SK-N-SH treated with all-trans-retinoic acid at 6 μM for 48 hours (cell line): Measurements from ENCODE around the gene CLCA1.

Experiments used
- ATAC-seq: fragments of 200-7000 bp; cut with Tn5 transposase; 3 replicates; pipeline ENCODE4 v1.9.1; 2020; ENCODE audit warnings: mild to moderate bottlenecking, moderate library complexity
- ARNTL ChIP-seq: fragments of 450-650 bp; formaldehyde crosslinking; IDR thresholded peaks from 2 replicates; pipeline ENCODE4 v1.5.0; 2020; ENCODE audit warnings: low read depth, mild to moderate bottlenecking, moderate library complexity, borderline replicate concordance
- BACH2 ChIP-seq: fragments of 250-450 bp; sonication (Bioruptor Pico); IDR thresholded peaks from 2 replicates; pipeline ENCODE4 v1.9.0; 2021; ENCODE audit warnings: mild to moderate bottlenecking, borderline replicate concordance
- CREB5 ChIP-seq: fragments of 250-450 bp; sonication (Bioruptor Pico); IDR thresholded peaks from 2 replicates; pipeline ENCODE4 v1.5.1; 2020; ENCODE audit warnings: low read depth, mild to moderate bottlenecking, moderate library complexity
- CSDC2 ChIP-seq: fragments of 250-450 bp; sonication (Bioruptor Pico); IDR thresholded peaks from 2 replicates; pipeline ENCODE4 v1.5.0; 2020; ENCODE audit warnings: mild to moderate bottlenecking, moderate library complexity
- CSRNP3 ChIP-seq: fragments of 250-450 bp; sonication (Bioruptor Pico); IDR thresholded peaks from 2 replicates; pipeline ENCODE4 v1.5.1; 2021; ENCODE audit warnings: mild to moderate bottlenecking, moderate library complexity
- ESRRG ChIP-seq: fragments of 250-450 bp; sonication (Bioruptor Pico); IDR thresholded peaks from 2 replicates; pipeline ENCODE4 v1.6.1; 2021; ENCODE audit warnings: mild to moderate bottlenecking
- GLIS3 ChIP-seq: fragments of 250-450 bp; sonication (Bioruptor Pico); IDR thresholded peaks from 2 replicates; pipeline ENCODE4 v1.5.0; 2020; ENCODE audit warnings: mild to moderate bottlenecking, moderate library complexity
- ISL1 ChIP-seq: fragments of 250-450 bp; sonication (Bioruptor Pico); IDR thresholded peaks from 2 replicates; pipeline ENCODE4 v2.1.2; 2022; ENCODE audit warnings: mild to moderate bottlenecking, moderate library complexity
- POU6F1 ChIP-seq: fragments of 250-450 bp; sonication (Bioruptor Pico); IDR thresholded peaks from 2 replicates; pipeline ENCODE4 v1.8.0; 2021; ENCODE audit warnings: low read depth, mild to moderate bottlenecking, moderate library complexity, borderline replicate concordance
- PPARA ChIP-seq: fragments of 250-450 bp; sonication (Bioruptor Pico); IDR thresholded peaks from 2 replicates; pipeline ENCODE4 v1.5.0; 2020; ENCODE audit warnings: mild to moderate bottlenecking, borderline replicate concordance
- RARB ChIP-seq: fragments of 250-450 bp; sonication (Bioruptor Pico); IDR thresholded peaks from 2 replicates; pipeline ENCODE4 v1.8.0; 2021; ENCODE audit warnings: mild to moderate bottlenecking, moderate library complexity
- SNAI2 ChIP-seq: fragments of 250-450 bp; sonication (Bioruptor Pico); IDR thresholded peaks from 2 replicates; pipeline ENCODE4 v1.5.0; 2020; ENCODE audit warnings: mild to moderate bottlenecking, moderate library complexity
- TCF4 ChIP-seq: fragments of 250-450 bp; sonication (Bioruptor Pico); IDR thresholded peaks from 2 replicates; pipeline ENCODE4 v1.8.0; 2021; ENCODE audit warnings: mild to moderate bottlenecking, moderate library complexity, borderline replicate concordance
- TOX ChIP-seq: fragments of 250-450 bp; sonication (Bioruptor Pico); IDR thresholded peaks from 2 replicates; pipeline ENCODE4 v1.8.0; 2021; ENCODE audit warnings: mild to moderate bottlenecking, moderate library complexity, borderline replicate concordance
- TSHZ2 ChIP-seq: fragments of 250-450 bp; sonication (Bioruptor Pico); IDR thresholded peaks from 2 replicates; pipeline ENCODE4 v1.5.0; 2020; ENCODE audit warnings: mild to moderate bottlenecking, moderate library complexity
- ZC3H10 ChIP-seq: fragments of 250-450 bp; sonication (Bioruptor Pico); IDR thresholded peaks from 2 replicates; pipeline ENCODE4 v1.5.1; 2021; ENCODE audit warnings: mild to moderate bottlenecking, moderate library complexity
- ZFP3 ChIP-seq: fragments of 250-450 bp; sonication (Bioruptor Pico); IDR thresholded peaks from 2 replicates; pipeline ENCODE4 v1.5.0; 2020; ENCODE audit warnings: mild to moderate bottlenecking, moderate library complexity
- ZFP30 ChIP-seq: fragments of 450-650 bp; formaldehyde crosslinking; IDR thresholded peaks from 2 replicates; pipeline ENCODE4 v1.5.0; 2022; ENCODE audit warnings: mild to moderate bottlenecking, moderate library complexity
- ZNF565 ChIP-seq: fragments of 450-650 bp; formaldehyde crosslinking; conservative IDR thresholded peaks from 2 replicates; pipeline ENCODE4 v1.5.0; 2020; ENCODE audit warnings: low read depth, mild to moderate bottlenecking, moderate library complexity
- ZNF70 ChIP-seq: fragments of 450-650 bp; formaldehyde crosslinking; IDR thresholded peaks from 2 replicates; pipeline ENCODE4 v1.5.0; 2020; ENCODE audit warnings: mild to moderate bottlenecking, moderate library complexity
- ZNF8 ChIP-seq: fragments of 450-650 bp; formaldehyde crosslinking; IDR thresholded peaks from 2 replicates; pipeline ENCODE4 v1.5.0; 2020; ENCODE audit warnings: mild to moderate bottlenecking, moderate library complexity

The CLCA1 gene

GRCh38 chr1:86503406-86504136 is 34.8 kb downstream of the CLCA1 start:
- TF ChIP-seq ARNTL (CRISPR knock-in tag) (no peak), ISL1 (CRISPR knock-in tag) (no peak), SNAI2 (no peak), ZC3H10 (CRISPR knock-in tag) (no peak), TCF4 (no peak), PPARA (no peak), BACH2 (CRISPR knock-in tag) (no peak), TOX (no peak), ZNF565 (CRISPR knock-in tag) (no peak), ZFP3 (CRISPR knock-in tag) (no peak), CSDC2 (CRISPR knock-in tag) (no peak), GLIS3 (CRISPR knock-in tag) (no peak), ESRRG (no peak), ZFP30 (CRISPR knock-in tag) (no peak)
- TF ChIP-seq, all 23 proteins: peak for 0
- ATAC-seq, result peak; percentile 68; the same call in 2 of the 3 replicates

- no peak for ATAC-seq
- TF ChIP-seq ZNF70, result no peak
- TF ChIP-seq CREB5 (CRISPR knock-in tag), result no peak
- no peak for TF ChIP-seq PPARA
- no peak for TF ChIP-seq ZNF565 (CRISPR knock-in tag)
- TF ChIP-seq TOX, result no peak
- TF ChIP-seq ZFP3 (CRISPR knock-in tag), result no peak
- TF ChIP-seq TCF4, result no peak
- no peak for TF ChIP-seq ZFP30 (CRISPR knock-in tag)
- no peak for TF ChIP-seq BACH2 (CRISPR knock-in tag)
- TF ChIP-seq RARB, result no peak
- TF ChIP-seq ARNTL (CRISPR knock-in tag), result no peak
- no peak for TF ChIP-seq ISL1 (CRISPR knock-in tag)
- no peak for TF ChIP-seq POU6F1 (CRISPR knock-in tag)
- TF ChIP-seq GLIS3 (CRISPR knock-in tag), result no peak
- TF ChIP-seq SNAI2, result no peak
- TF ChIP-seq ZNF8 (CRISPR knock-in tag), result no peak
- TF ChIP-seq ESRRG, result no peak
- TF ChIP-seq TSHZ2 (CRISPR knock-in tag), result no peak
- no peak for TF ChIP-seq CSDC2 (CRISPR knock-in tag)
- TF ChIP-seq CSRNP3 (CRISPR knock-in tag), result no peak
- TF ChIP-seq, all 23 proteins: peak for 0
Measured at GRCh38 chr1:86504137-86504479, 35.4 kb downstream of the CLCA1 start.

- no peak for ATAC-seq
- TF ChIP-seq BACH2 (CRISPR knock-in tag), result no peak
- no peak for TF ChIP-seq ZNF565 (CRISPR knock-in tag)
- TF ChIP-seq CSDC2 (CRISPR knock-in tag), result no peak
- no peak for TF ChIP-seq TSHZ2 (CRISPR knock-in tag)
- no peak for TF ChIP-seq ISL1 (CRISPR knock-in tag)
- TF ChIP-seq SNAI2, result no peak
- TF ChIP-seq ZNF8 (CRISPR knock-in tag), result no peak
- no peak for TF ChIP-seq ARNTL (CRISPR knock-in tag)
- no peak for TF ChIP-seq CREB5 (CRISPR knock-in tag)
- no peak for TF ChIP-seq ZFP3 (CRISPR knock-in tag)
- no peak for TF ChIP-seq ZNF70
Measured at GRCh38 chr1:86504895-86505563, 36.3 kb downstream of the CLCA1 start.
